Measurements from ENCODE around the gene DCXR.
A peak's percentile ranks its signal among the peaks of the same experiment; 100 is the strongest.

DCXR gene

GRCh38 chr17:82072827-82073226 is 35.3 kb upstream of the DCXR start:
- DNase-seq (ENCODE audit: low read depth): no peak

DNA sequence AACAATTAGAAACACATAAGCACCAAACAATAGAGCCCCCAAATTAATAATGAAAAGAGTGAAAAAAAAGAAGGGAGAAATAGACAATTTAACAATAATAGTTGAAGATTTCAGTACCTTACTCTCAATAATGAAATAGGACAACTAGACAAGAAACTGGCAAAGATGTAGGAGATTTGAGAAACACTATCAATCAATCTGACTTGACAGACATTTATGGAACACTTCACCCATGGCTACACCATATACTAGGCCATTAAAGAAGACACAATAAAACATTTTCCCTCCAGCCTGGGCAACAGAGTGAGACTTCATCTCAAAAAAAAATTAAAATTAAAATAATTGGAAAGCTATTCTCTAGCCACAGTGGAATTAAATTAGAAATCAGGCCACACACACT is 33.1 kb upstream of the DCXR start:
- DNase-seq (ENCODE audit: low read depth): no peak

DNA sequence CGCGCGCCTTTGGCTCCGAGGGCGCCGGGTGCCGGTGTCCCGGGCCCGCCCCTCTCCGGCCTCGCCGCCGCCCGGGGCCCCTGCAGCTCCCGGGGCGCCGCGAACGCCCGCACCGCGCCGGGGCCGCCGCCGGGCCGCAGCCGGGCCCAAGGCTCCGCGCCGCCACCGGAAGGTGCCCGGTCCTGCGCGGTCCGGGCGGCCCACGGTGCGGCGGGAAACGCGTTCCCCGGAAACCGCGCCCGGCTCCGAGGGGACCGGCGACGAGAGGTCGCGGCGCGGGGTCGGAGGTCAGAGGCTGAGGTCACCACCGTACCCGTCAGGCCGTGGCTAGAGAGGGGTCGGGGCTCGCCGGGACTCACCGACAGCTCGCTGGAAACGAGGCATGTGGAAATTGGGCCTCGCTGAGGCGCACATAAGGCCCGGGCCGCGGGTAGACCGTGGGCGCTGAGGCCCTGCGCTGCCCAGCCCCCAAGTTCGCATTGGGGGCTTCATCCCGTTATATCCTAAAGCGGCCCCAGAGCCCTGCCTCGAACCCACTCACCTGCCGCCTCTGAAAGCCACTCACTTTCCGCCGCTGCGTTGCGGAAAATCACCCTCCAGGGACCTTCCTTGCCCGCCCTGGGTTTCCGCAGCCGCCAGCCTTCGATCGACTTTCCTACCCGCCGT is 28.3 kb upstream of the DCXR start, which contains the start of gene DUS1L:
Gene DUS1L, minus strand, starts transcription at position 167 of the 666 bp plus-strand sequence. CDS start 745 bp downstream, outside the sequence.
- DNase-seq (ENCODE audit: low read depth): peak; percentile 48

DNA sequence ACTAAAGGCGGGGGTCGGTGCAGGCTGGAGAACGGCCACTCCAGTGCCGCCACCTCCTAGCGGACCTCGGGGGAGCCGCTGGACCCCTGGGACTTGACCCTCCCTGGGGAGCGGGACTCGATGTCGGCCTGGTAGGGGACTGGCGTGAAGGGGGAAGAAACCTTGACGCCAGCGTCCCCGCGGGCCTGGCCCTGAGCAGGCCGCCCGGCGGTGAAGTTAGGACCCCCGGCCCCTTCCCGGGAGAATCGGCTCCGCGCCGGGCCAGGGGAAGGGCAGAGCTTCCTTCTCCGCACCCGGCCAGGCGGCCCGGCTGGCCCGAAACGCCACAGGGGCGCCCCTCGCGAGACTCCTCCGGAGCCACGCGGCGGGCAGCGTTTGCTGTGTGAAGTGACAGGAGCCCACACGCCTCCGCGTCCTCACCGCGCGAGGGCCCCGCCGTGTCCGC is 27.7 kb upstream of the DCXR start:
- peak; percentile 55 for DNase-seq (ENCODE audit: low read depth)

DNA sequence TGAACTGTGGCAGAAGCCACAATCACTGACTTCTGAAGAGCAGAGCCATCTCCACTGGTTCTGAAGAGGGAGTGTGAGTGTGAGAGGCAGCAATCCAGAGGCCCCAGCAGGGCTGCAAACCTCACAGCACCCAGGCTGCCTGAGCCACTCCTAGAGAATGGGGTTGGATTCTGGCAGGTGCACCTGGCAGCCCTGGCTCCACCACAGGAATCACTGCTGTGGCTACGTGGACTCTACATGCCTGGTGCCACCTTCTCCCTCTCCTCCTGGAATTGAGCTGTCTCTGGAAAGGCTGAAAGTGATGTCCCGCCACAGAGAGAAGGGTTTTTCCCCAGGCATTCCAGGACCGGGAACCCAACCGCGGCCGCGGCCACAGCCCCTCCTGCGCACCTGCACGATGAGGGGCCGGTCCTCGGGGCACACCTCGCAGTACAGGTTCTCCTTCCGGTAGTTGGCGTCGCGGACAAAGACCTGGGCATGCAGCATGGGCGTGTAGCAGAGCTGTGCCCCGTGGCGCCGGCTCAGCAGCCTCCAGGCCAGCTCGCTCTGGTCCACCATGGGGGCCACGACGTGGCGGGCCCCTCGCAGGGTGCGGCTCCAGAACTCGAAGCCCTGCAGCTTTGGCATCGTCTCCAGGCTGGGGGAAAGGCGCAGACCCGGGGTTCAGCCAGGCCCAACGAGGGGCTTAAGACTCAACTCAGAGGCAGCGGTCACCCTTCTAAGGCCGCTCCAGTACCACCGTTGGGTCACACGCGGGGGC is 27.1 kb upstream of the DCXR start:
- DNase-seq (ENCODE audit: low read depth): no peak

DNA sequence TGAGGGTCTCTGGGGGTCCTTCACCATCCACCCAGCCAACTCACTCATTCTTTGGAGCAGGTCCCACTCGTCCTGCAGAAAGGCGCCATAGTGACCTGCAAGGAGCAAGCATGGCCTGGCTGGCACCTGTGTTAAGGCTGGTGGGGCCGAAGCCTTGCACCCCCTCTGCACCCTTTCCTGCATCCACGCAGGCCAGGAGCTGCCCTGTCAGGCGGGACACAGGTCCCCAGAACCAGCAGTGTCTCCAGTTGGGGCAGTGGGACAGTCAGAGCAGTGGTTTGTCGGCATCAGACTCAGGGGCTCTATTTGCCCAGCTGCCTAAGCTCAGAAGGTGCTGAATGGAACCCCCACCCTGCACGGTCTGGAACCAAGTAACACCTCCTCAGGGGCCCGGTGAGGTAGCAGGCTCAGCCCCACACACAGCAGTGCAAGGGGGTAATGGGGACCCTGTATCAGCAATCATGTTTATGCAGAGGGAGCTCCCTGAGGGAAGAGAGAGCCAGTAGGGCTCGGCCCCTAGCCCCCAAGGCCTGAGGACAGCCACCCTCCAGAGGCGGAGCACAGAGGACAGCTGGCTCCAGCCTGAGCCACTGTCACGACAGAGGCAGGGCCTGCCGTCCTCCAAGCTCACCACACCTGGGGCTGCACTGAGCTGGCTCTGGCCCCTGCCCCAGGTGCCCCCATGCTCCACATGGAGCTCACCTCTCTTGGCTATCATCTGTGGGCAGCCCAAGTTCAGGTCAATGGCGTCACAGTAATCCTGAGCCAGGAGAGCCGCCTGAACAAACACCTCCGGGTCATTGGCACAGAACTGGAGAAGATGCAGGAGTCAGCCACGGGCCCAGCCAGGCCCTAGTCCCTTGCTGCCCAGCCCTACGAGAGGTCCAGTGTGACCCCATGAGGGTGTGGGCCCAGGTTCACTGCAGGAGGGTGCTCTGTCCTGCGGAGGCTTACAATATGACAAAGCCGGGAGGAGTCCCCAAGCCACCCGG is 26.2 kb upstream of the DCXR start:
- DNase-seq (ENCODE audit: low read depth): no peak

- DNase-seq (ENCODE audit: low read depth): no peak
These were observed 25.5 kb upstream of the DCXR start for GRCh38 chr17:82062984-82063368.

DNA sequence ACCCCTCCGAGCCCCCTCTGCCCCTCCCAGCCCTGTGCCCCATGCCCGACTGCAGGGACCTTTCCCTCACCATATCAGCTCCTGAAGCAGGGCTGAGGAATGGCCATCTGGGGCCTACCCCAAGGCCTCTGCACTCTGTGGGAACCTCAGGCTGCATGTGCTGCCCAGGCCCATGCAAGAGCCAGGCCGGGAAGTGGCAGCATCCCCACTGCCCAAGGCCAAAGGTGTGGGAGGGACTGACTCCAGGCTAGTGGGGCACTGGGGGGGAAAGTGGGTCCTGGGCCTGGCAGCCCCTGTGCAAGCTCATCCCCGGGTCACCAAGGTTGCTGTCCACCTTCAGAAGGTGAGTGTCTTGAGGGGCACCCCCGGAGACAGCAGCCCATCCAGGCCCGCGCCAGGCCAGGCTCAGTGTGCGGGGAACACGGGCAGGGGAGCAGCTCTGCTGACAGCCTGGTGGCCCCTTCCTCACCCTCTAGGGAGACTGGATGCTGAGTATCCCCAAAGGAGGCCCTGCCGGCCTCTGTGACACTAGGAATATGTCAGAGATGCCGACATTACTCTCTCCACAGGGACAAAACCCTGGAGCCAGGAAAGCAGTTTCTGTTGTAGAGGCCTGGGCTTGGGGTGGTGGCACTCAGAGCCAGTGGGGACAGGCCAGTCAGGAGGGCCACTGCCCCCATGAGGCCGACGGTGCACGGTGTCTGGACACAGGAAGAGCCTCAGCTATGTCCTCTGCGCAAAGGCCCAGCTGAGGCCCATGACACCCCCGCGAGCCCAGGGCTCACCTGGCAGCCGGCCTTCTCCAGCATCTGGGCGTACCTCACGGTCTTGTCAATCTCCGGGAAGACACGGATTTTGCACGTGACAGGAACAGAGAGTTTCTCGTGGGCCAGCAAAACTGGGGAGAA is 24.8 kb upstream of the DCXR start:
- DNase-seq (ENCODE audit: low read depth): no peak

GRCh38 chr17:82061047-82061925 is 23.8 kb upstream of the DCXR start:
- DNase-seq (ENCODE audit: low read depth): no peak

GRCh38 chr17:82060614-82061013 is 23.1 kb upstream of the DCXR start:
- DNase-seq (ENCODE audit: low read depth): no peak

- no peak for DNase-seq (ENCODE audit: low read depth)
These were observed 22.5 kb upstream of the DCXR start for GRCh38 chr17:82060001-82060380.

DNA sequence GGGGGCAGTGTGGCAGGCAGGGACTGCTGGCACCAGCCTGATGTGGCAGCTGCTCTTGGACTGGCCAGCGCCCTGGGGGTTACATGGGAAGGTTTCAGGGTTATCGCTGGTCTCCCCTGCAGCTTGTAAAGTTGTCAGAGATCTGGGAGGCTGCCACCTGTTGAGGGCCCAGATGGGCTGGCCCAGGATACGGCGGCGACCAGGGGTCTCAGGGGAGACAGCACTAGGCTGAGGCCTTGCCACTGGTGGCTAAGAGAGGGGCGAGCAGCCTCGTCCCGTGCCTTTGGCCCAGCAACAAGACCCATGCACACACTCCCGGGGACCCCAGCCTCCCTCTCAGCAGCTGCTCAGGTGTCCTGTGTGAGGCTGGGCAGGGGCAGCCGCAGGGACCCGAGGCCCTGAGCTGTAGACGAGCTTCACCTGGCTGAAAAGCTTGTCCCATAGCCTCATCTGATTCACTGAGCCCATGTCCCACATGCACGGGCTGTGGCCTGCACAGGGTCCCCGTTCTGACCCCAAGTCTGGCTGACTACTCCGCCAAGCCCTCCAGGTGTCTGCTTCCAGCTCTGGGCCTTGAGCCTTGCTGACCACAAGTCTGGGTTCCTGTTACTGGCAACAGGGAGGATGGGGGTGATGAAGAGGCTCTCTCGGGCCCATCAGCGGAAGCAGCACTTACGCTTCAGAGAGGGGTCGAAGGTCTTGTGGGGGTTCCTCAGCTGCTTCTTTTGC is 21.9 kb upstream of the DCXR start:
- DNase-seq (ENCODE audit: low read depth): no peak

GRCh38 chr17:82058855-82059249 is 21.4 kb upstream of the DCXR start:
- no peak for DNase-seq (ENCODE audit: low read depth)

DNA sequence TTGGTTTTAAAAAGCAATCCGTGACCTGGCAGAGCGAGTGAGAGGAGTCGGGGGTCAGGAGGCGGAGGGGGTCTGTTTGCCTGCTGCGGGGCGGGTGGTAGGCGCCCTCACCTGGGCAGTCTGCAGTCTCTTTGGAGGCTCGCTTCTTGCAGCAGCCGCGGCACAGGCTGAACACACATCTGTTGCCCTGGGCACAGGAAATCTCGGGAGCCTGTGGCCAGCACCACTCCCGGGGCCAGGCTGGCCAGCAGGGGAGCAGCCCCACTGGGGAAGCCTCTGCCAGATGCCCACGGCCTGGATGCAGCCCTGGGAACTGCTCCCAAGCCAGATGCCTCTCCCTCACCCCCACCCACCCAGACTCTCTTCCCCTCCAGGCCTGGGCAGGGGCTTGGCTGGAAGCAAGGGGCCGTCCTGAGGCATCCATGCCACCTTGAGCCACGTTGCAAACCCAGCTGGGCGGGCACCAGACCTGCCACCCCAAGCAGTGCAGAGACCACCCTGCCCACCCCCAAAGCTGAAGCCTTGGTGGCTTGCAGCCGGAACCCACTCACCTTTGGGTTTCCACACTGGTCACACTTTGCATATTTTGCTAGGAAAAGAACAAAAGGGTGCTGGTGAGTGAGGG is 20.8 kb upstream of the DCXR start:
- DNase-seq (ENCODE audit: low read depth): no peak

DNA sequence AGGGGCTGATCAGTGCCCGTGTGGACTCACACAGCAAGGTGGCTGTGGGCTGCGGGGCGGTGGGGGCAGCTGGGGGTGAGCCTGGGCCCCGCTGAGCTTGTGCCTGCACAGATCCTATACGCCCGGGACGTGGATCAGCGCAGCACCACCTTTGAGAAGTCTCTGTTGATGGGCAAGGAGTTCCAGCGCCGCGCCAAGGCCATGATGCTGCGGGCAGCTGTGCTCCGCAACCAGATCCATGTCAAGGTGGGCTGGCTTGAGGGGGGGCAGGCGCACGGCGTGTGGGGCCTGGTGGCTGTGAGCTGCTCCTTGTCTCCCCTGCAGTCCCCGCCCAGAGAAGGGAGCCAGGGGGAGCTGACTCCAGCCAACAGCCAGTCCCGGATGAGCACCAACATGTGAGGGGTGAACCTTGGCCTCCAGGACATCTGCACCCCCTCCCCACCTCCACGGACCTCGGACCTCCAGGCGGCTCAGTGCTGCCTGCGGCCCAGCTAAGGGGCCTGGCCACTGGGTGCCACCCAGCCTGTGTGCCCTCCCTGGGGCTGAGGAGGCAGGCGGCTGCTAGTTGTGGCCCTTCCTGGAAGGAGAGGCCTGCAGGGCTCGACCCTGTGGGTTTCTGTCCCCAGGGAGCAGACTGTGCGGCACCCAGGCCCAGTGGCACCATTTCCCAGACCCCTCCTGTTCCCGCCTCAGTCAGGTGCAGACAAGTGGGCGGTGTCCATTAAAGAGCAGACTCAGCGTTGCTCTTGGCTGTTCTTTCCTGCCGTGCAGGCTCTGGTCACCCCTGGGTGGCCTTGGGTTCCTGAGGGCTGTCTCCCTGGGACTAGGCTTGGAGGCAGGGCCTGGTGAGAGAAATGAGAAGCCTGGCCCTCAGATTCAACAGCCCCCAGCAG is 19.5 kb upstream of the DCXR start:
- DNase-seq (ENCODE audit: low read depth): no peak

GRCh38 chr17:82055965-82056728 is 18.6 kb upstream of the DCXR start:
- no peak for DNase-seq (ENCODE audit: low read depth)
